Astrocyte (in vitro differentiated cells and primary cell): ENCODE results near the gene GREM1. TPM values are rescaled to one million over a fixed set of nuclear protein-coding genes. Genes with fewer than 3 reads are reported as not detected.

ENCODE experiments used
- DNase-seq: peaks from one replicate; pipeline ENCODE4 v3.0.0-alpha.2; 2010; ENCODE audit warnings: low read depth
- FAIRE-seq: peaks from 2 replicates; lab custom pipeline; 2011; peaks lifted over from hg19 to GRCh38; lab: Jason Lieb, UNC
- H2AFZ ChIP-seq: 2 replicates; pipeline ENCODE4 v1.6.0; 2012; ENCODE audit warnings: low read depth, low read length, inconsistent platforms
- H3K27ac ChIP-seq: 2 replicates; pipeline ENCODE4 v1.5.1; 2011; ENCODE audit warnings: low read depth, low read length, inconsistent platforms
- H3K27me3 ChIP-seq: 2 replicates; pipeline ENCODE4 v1.6.0; 2011; ENCODE audit warnings: low read length, inconsistent platforms; ENCODE audit not compliant: insufficient read depth
- H3K36me3 ChIP-seq: 2 replicates; pipeline ENCODE4 v1.5.1; 2011; ENCODE audit warnings: low read length, inconsistent platforms; ENCODE audit not compliant: insufficient read depth
- H3K4me1 ChIP-seq: 2 replicates; pipeline ENCODE4 v1.5.1; 2011; ENCODE audit warnings: low read length, inconsistent platforms; ENCODE audit not compliant: insufficient read depth
- H3K4me2 ChIP-seq: 2 replicates; pipeline ENCODE4 v1.6.0; 2012; ENCODE audit warnings: low read length, inconsistent platforms
- H3K4me3 ChIP-seq: 2 replicates; pipeline ENCODE4 v1.5.1; 2011; ENCODE audit warnings: low read depth, mild to moderate bottlenecking, low read length, inconsistent platforms; ENCODE audit not compliant: insufficient read depth
- H3K79me2 ChIP-seq: 2 replicates; pipeline ENCODE4 v1.6.0; 2012; ENCODE audit warnings: mild to moderate bottlenecking, low read length, inconsistent platforms; ENCODE audit not compliant: insufficient read depth
- H3K9ac ChIP-seq: 2 replicates; pipeline ENCODE4 v1.6.0; 2012; ENCODE audit warnings: mild to moderate bottlenecking, low read length, inconsistent platforms
- H3K9me3 ChIP-seq: 2 replicates; pipeline ENCODE4 v1.5.1; 2012; ENCODE audit warnings: low read depth, mild to moderate bottlenecking, low read length, inconsistent platforms; ENCODE audit not compliant: insufficient read depth
- H4K20me1 ChIP-seq: 2 replicates; pipeline ENCODE4 v1.6.0; 2012; ENCODE audit warnings: low read length, inconsistent platforms; ENCODE audit not compliant: insufficient read depth
- H3K27ac Mint-ChIP-seq: one replicate; pipeline ENCODE4 v1.8.0; 2021; ENCODE audit warnings: mild to moderate bottlenecking, mixed read lengths; ENCODE audit not compliant: unreplicated experiment
- H3K27me3 Mint-ChIP-seq: one replicate; pipeline ENCODE4 v1.8.0; 2021; ENCODE audit warnings: low read depth, mixed read lengths; ENCODE audit not compliant: unreplicated experiment
- H3K36me3 Mint-ChIP-seq: one replicate; pipeline ENCODE4 v1.8.0; 2021; ENCODE audit warnings: low read depth, mixed read lengths; ENCODE audit not compliant: unreplicated experiment
- H3K4me1 Mint-ChIP-seq: one replicate; pipeline ENCODE4 v1.8.0; 2021; ENCODE audit warnings: low read depth, mixed read lengths; ENCODE audit not compliant: unreplicated experiment
- H3K4me3 Mint-ChIP-seq: one replicate; pipeline ENCODE4 v1.8.0; 2021; ENCODE audit warnings: mild to moderate bottlenecking, moderate library complexity, mixed read lengths; ENCODE audit not compliant: unreplicated experiment
- H3K9me3 Mint-ChIP-seq: one replicate; pipeline ENCODE4 v1.8.0; 2021; ENCODE audit warnings: mild to moderate bottlenecking, mixed read lengths; ENCODE audit not compliant: unreplicated experiment
- EZH2 ChIP-seq: IDR thresholded peaks from 2 replicates; pipeline ENCODE4 v1.6.1; 2012; ENCODE audit warnings: mild to moderate bottlenecking, low read length, inconsistent platforms; ENCODE audit not compliant: insufficient read depth
- total RNA-seq: library from RNA; stranded (reverse); gene quantifications from 2 replicates; pipeline ENCODE4 v1.2.1, GENCODE V29; 2021
- TF ChIP-seq, protein P1 (sequence below): IDR thresholded peaks from 2 replicates; pipeline ENCODE4 v1.5.1; 2011; ENCODE audit warnings: low read depth, mild to moderate bottlenecking, inconsistent platforms, low read length, moderate library complexity; ENCODE audit not compliant: insufficient read depth

The GREM1 gene
- total RNA-seq, 1 donor from 2014 or later, result 112 TPM

DNA sequence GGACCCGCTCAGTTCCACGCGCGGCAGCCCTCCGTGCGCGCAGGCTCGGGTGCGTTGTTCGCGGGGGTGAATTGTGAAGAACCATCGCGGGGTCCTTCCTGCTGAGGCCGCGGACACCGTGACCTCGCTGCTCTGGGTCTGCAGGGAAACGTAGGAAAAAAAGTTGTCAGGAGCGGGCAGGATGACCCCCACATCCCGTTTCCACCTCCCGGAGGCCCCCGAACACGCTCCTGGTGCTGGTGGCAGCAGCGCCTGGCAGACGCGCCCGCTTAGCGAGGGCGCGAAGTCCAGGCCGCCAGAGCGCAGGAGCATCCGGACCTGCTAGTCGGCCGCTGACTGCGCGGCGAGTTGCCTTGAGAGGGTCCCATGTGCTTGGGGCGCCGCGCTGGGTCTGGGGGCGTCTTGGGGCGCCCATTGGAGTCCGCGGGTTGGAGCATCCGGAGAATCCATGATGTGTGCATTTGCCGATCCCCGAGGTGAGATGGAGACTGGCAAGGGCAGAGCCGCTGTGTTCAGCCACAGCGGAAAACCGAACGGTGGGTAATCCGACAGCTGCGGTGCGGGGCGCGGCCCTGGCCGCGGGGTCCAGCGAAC, 520 bp downstream of the GREM1 start:
- Mint-ChIP-seq H3K27ac (peak overlapping the region; percentile 86), H3K36me3 (no peaks in the 10 kb centered on the region), H3K4me1 (peaks cover 9% of the 10 kb centered on the region), H3K27me3 (peaks cover 22% of the 10 kb centered on the region), H3K9me3 (peaks cover 9% of the 10 kb centered on the region), H3K4me3 (peak overlapping the region; percentile 85)
- FAIRE-seq, result no peak
- Histone ChIP-seq H3K4me2 (peak overlapping the region; percentile 91), H3K4me3 (peak overlapping the region; percentile 88), H3K4me1 (peaks cover 18% of the 10 kb centered on the region), H4K20me1 (peaks cover 26% of the 10 kb centered on the region), H3K36me3 (peaks cover 19% of the 10 kb centered on the region), H3K9ac (peak overlapping the region; percentile 94), H3K27ac (peak overlapping the region; percentile 88), H3K79me2 (peaks cover 58% of the 10 kb centered on the region), H3K9me3 (no peaks in the 10 kb centered on the region), H3K27me3 (no peaks in the 10 kb centered on the region), H2AFZ (peak overlapping the region; percentile 58)
- TF ChIP-seq, protein P1, sequence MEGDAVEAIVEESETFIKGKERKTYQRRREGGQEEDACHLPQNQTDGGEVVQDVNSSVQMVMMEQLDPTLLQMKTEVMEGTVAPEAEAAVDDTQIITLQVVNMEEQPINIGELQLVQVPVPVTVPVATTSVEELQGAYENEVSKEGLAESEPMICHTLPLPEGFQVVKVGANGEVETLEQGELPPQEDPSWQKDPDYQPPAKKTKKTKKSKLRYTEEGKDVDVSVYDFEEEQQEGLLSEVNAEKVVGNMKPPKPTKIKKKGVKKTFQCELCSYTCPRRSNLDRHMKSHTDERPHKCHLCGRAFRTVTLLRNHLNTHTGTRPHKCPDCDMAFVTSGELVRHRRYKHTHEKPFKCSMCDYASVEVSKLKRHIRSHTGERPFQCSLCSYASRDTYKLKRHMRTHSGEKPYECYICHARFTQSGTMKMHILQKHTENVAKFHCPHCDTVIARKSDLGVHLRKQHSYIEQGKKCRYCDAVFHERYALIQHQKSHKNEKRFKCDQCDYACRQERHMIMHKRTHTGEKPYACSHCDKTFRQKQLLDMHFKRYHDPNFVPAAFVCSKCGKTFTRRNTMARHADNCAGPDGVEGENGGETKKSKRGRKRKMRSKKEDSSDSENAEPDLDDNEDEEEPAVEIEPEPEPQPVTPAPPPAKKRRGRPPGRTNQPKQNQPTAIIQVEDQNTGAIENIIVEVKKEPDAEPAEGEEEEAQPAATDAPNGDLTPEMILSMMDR, result no peak
- TF ChIP-seq EZH2, result no peak
- no peak for DNase-seq

GRCh38 chr15:32718821-32719716, 1.3 kb downstream of the GREM1 start:
- Mint-ChIP-seq H3K27me3 (peaks cover 22% of the 10 kb centered on the region), H3K4me1 (peaks cover 9% of the 10 kb centered on the region), H3K36me3 (no peaks in the 10 kb centered on the region), H3K4me3 (peak overlapping the region; percentile 85), H3K27ac (peak overlapping the region; percentile 86), H3K9me3 (peaks cover 9% of the 10 kb centered on the region)
- H3K4me1 ChIP-seq, result peaks cover 18% of the 10 kb centered on the region
- H3K4me3 ChIP-seq, result peak overlapping the region; percentile 88
- H4K20me1 ChIP-seq, result peaks cover 26% of the 10 kb centered on the region
- H2AFZ ChIP-seq, result peak overlapping the region; percentile 58
- H3K4me2 ChIP-seq, result peak overlapping the region; percentile 91
- peak overlapping the region; percentile 94 for H3K9ac ChIP-seq
- TF ChIP-seq, protein P1, result no peak
- TF ChIP-seq EZH2, result no peak
- no peak for DNase-seq
- H3K27ac ChIP-seq, result peak overlapping the region; percentile 88
- no peaks in the 10 kb centered on the region for H3K9me3 ChIP-seq
- H3K36me3 ChIP-seq, result peaks cover 23% of the 10 kb centered on the region
- peaks cover 65% of the 10 kb centered on the region for H3K79me2 ChIP-seq
- no peaks in the 10 kb centered on the region for H3K27me3 ChIP-seq
- no peak for FAIRE-seq
